Endothelial cell of umbilical vein (primary cell): ENCODE data around the gene ABCC4. TPM values are rescaled to one million over a fixed set of nuclear protein-coding genes. Genes with fewer than 3 reads are reported as not detected.

Experiments used
- BruUV-seq: library from RNA; stranded (reverse); fragments of 400-500 nt; replicated peaks from 2 replicates; lab custom pipeline; 2021; lab: Mats Ljungman, UMichigan
- CTCF ChIA-PET: fragments of 300-600, 350-600 bp; sonication (Branson Sonifier 250); formaldehyde crosslinking; loops from one replicate; lab custom pipeline; 2021; ENCODE audit warnings: antibody characterized with exemption, inconsistent platforms; lab: Charles Lee
- POLR2A ChIA-PET: fragments of 300-600, 350-600 bp; sonication (Branson Sonifier 250); formaldehyde crosslinking; loops from one replicate; lab custom pipeline; 2021; ENCODE audit warnings: antibody characterized with exemption, inconsistent platforms; lab: Charles Lee
- DNase-seq: peaks from one replicate; pipeline ENCODE4 v3.0.0-alpha.2; 2011; ENCODE audit warnings: low read depth, low spot score
- FAIRE-seq: peaks from 2 replicates; lab custom pipeline; 2011; peaks lifted over from hg19 to GRCh38; lab: Jason Lieb, UNC
- H2AFZ ChIP-seq: 2 replicates; pipeline ENCODE4 v1.6.0; 2012; ENCODE audit warnings: low read depth, low read length, control low read depth, inconsistent platforms
- H3K27ac ChIP-seq: 2 replicates; pipeline ENCODE4 v1.5.1; 2011; ENCODE audit warnings: low read depth, mild to moderate bottlenecking, control low read depth, low read length, moderate library complexity; ENCODE audit not compliant: insufficient read depth
- H3K27me3 ChIP-seq, 2 experiments: 2 replicates each; pipeline versions ENCODE4 v1.6.0 to v1.6.1; 2011; ENCODE audit warnings: low read length in 2 of 2, mixed read lengths in 1 of 2; ENCODE audit not compliant: control insufficient read depth in 2 of 2, insufficient read depth in 2 of 2
- H3K36me3 ChIP-seq, 2 experiments: 2 replicates in 1 of 2; 3 replicates in 1 of 2; pipeline ENCODE4 v1.5.1; 2011; ENCODE audit warnings: low read length in 2 of 2, mild to moderate bottlenecking in 1 of 2, moderate library complexity in 1 of 2; ENCODE audit not compliant: control insufficient read depth in 2 of 2, insufficient read depth in 2 of 2; ENCODE audit errors: extremely low read depth in 1 of 2
- H3K4me1 ChIP-seq: 3 replicates; pipeline ENCODE4 v1.5.1; 2011; ENCODE audit warnings: mild to moderate bottlenecking, low read length; ENCODE audit not compliant: control insufficient read depth, insufficient read depth; ENCODE audit errors: extremely low read depth
- H3K4me2 ChIP-seq: 2 replicates; pipeline ENCODE4 v1.6.1; 2011; ENCODE audit warnings: low read length, control low read depth, mixed read lengths; ENCODE audit not compliant: insufficient read depth
- H3K4me3 ChIP-seq, 3 experiments: fragments of 200-600 bp in 1 of 3; sonication (generic), shearing (Covaris generic) in 1 of 3; replicated peaks in 1 of 3; 2 replicates each; pipeline ENCODE4 v1.5.1; 2011 to 2016; ENCODE audit warnings: control low read depth in 3 of 3, low read length in 3 of 3, mild to moderate bottlenecking in 2 of 3, inconsistent platforms in 1 of 3, low read depth in 1 of 3, moderate library complexity in 1 of 3; ENCODE audit not compliant: insufficient read depth in 1 of 3
- H3K79me2 ChIP-seq: 2 replicates; pipeline ENCODE4 v1.6.0; 2012; ENCODE audit warnings: low read length, inconsistent platforms; ENCODE audit not compliant: control insufficient read depth, insufficient read depth
- H3K9ac ChIP-seq: replicated peaks from 2 replicates; pipeline ENCODE3; 2011; ENCODE audit warnings: low read length, control low read depth; ENCODE audit not compliant: insufficient read depth; ENCODE audit errors: extremely low read depth
- H3K9me1 ChIP-seq: replicated peaks from 3 replicates; pipeline ENCODE4 v1.6.0; 2011; ENCODE audit warnings: mild to moderate bottlenecking, low read length; ENCODE audit not compliant: control insufficient read depth, insufficient read depth; ENCODE audit errors: extremely low read depth
- H3K9me3 ChIP-seq: replicated peaks from 2 replicates; pipeline ENCODE4 v1.5.1; 2012; ENCODE audit warnings: low read length, inconsistent platforms; ENCODE audit not compliant: control insufficient read depth, insufficient read depth
- H4K20me1 ChIP-seq: replicated peaks from 2 replicates; pipeline ENCODE3; 2011; ENCODE audit warnings: mild to moderate bottlenecking, low read length; ENCODE audit not compliant: control insufficient read depth, insufficient read depth; ENCODE audit errors: extremely low read depth
- CTCF ChIP-seq, 2 donors: IDR thresholded peaks; 1 replicate in 1 of 2; 2 replicates in 1 of 2; pipeline ENCODE4 v1.5.1; 2011; ENCODE audit warnings: low read length in 2 of 2, mild to moderate bottlenecking in 2 of 2, moderate library complexity in 2 of 2, control low read depth in 1 of 2, inconsistent platforms in 1 of 2, low read depth in 1 of 2; ENCODE audit not compliant: insufficient read depth in 1 of 2; ENCODE audit errors: extremely low read depth in 1 of 2
- EZH2 ChIP-seq: IDR thresholded peaks from 2 replicates; pipeline ENCODE4 v1.6.1; 2012; ENCODE audit warnings: borderline replicate concordance, low read depth, mild to moderate bottlenecking, moderate library complexity, low read length, inconsistent platforms; ENCODE audit not compliant: severe bottlenecking
- FOS ChIP-seq: IDR thresholded peaks from 2 replicates; pipeline ENCODE4 v1.6.1; 2011; ENCODE audit warnings: mild to moderate bottlenecking, low read length, moderate library complexity, borderline replicate concordance; ENCODE audit not compliant: insufficient read depth
- GATA2 ChIP-seq: IDR thresholded peaks from 2 replicates; pipeline ENCODE4 v1.7.0; 2011; ENCODE audit warnings: low read depth, mild to moderate bottlenecking, moderate library complexity, mixed read lengths, low read length; ENCODE audit not compliant: insufficient read length, insufficient read depth
- JUN ChIP-seq: IDR thresholded peaks from 2 replicates; pipeline ENCODE4 v1.6.1; 2011; ENCODE audit warnings: borderline replicate concordance, low read depth; ENCODE audit not compliant: insufficient read length, insufficient read depth
- MAX ChIP-seq: IDR thresholded peaks from 2 replicates; pipeline ENCODE4 v1.6.1; 2011; ENCODE audit not compliant: insufficient read depth, insufficient read length
- MYC ChIP-seq: IDR thresholded peaks from one replicate; pipeline ENCODE4 v1.6.1; 2011; ENCODE audit warnings: mild to moderate bottlenecking, low read depth, low read length
- POLR2A ChIP-seq: IDR thresholded peaks from 2 replicates; pipeline ENCODE4 v1.6.1; 2012; ENCODE audit warnings: low read depth, mild to moderate bottlenecking, control low read depth, low read length
- POLR2AphosphoS5 ChIP-seq: IDR thresholded peaks from 2 replicates; pipeline ENCODE4 v1.6.1; 2012; ENCODE audit warnings: low read depth, mild to moderate bottlenecking, control low read depth, low read length, moderate library complexity; ENCODE audit not compliant: insufficient read depth
- dilution Hi-C: fragments of 300-500 bp; cut with MboI; formaldehyde crosslinking; loops from one replicate; pipeline ENCODE4 v1.15.0; 2019; ENCODE audit warnings: low sequenced_read_pairs; ENCODE audit not compliant: extremely low pct_ligation_motif_present
- intact Hi-C: fragments of 100-400 bp; cut with micrococcal nuclease; formaldehyde crosslinking; loops from one replicate; pipeline ENCODE4 v1.10.0; 2022
- polyA plus RNA-seq, 4 experiments: library from polyadenylated mRNA; depleted of rRNA in 3 of 4; stranded (reverse) in 3 of 4; unstranded in 1 of 4; fragments of >200 nt; gene quantifications; 2 replicates each; pipeline versions ENCODE4 v1.2.1 to v1.2.3, GENCODE V29; 2011 to 2012; ENCODE audit warnings: missing spikeins in 1 of 4
- total RNA-seq: library from RNA; stranded (reverse); gene quantifications from 2 replicates; pipeline ENCODE4 v1.2.3, GENCODE V29; 2021

Gene ABCC4
- total and polyA plus RNA-seq, 2 donors (not counting 3 experiments of a cell fraction or from before 2014, with no cell fraction given), result 9.2 to 15.9 TPM

GRCh38 chr13:95245071-95245470 lies 56.2 kb downstream of the ABCC4 start:
- Histone ChIP-seq H3K4me1 (peaks cover 12% of the 10 kb centered on the region), H3K9ac (no peak overlapping the region), H3K27ac (no peak overlapping the region), H3K79me2 (no peaks in the 10 kb centered on the region), H3K36me3 (no peaks in the 10 kb centered on the region), H3K4me3 (no peak overlapping the region), H3K4me2 (no peak overlapping the region), H3K27me3 (no peaks in the 10 kb centered on the region), H3K9me3 (no peaks in the 10 kb centered on the region), H3K9me1 (no peaks in the 10 kb centered on the region), H2AFZ (no peak overlapping the region), H4K20me1 (no peaks in the 10 kb centered on the region)
- TF ChIP-seq MAX (no peak), MYC (no peak), POLR2AphosphoS5 (no peak), FOS (no peak), EZH2 (no peak), POLR2A (no peak), GATA2 (no peak), CTCF (IDR thresholded peaks at IDR 0.05; ENCODE audit: extremely low read depth in 1 of 2, insufficient read depth in 1 of 2, low read depth in 1 of 2, low read length in 2 of 2) (no peak), JUN (no peak)
- ChIA-PET CTCF (interaction anchor here (1.7 kb wide), 1 partner anchor 9 kb away, joined by 4 read pairs; no protein-coding TSS in a partner anchor), POLR2A (no interaction called here)
- FAIRE-seq (no peak), DNase-seq (no peak)
- intact Hi-C loops, result no loop called here
- dilution Hi-C loops, result no loop called here
- no TSS peak for BruUV-seq
